Ishikawa (cell line): ENCODE results near the gene ZNF787.

Source experiments
- CREB1 ChIP-seq: IDR thresholded peaks from 2 replicates; pipeline ENCODE4 v1.6.1; 2012; ENCODE audit warnings: low read depth
- EP300 ChIP-seq: IDR thresholded peaks from 2 replicates; pipeline ENCODE4 v1.6.1; 2012; ENCODE audit warnings: borderline replicate concordance
- NFIC ChIP-seq: IDR thresholded peaks from 2 replicates; pipeline ENCODE4 v1.6.1; 2012
- YY1 ChIP-seq: IDR thresholded peaks from 2 replicates; pipeline ENCODE4 v1.6.1; 2012; ENCODE audit warnings: low read depth

DNA sequence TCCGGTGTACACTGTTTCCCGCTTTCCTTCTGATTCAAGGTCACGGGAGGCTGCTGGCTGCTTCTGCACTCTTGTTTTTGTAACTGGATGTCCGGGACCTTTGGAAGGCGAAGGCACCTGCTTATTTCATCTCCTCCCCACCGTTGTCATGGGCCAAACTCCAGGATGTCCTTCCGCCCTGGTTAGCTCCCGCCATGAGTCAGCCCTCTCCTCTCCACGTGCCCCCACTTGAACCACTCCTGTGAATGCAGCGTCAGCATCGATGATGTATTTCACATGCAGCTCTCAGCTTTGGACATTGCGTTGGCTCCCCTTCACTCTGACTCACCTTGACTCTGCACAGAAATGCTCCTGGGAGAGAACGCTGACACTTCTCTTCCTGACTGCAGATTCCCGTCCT lies 49.2 kb upstream of the ZNF787 start:
- TF ChIP-seq CREB1 (no peak), NFIC (no peak), EP300 (no peak), YY1 (no peak)
